Glutamatergic neuron (in vitro differentiated cells): ENCODE measurements around the gene SMCO4. TPM values are rescaled to one million over a fixed set of nuclear protein-coding genes. Genes with fewer than 3 reads are reported as not detected.

Source experiments
- DNase-seq: peaks from one replicate; pipeline ENCODE4 v3.0.0; 2022
- H3K27ac Mint-ChIP-seq: one replicate; pipeline ENCODE4 v1.8.0; 2020; ENCODE audit warnings: mild to moderate bottlenecking, mixed read lengths, inconsistent platforms; ENCODE audit not compliant: unreplicated experiment
- H3K27me3 Mint-ChIP-seq: one replicate; pipeline ENCODE4 v1.8.0; 2020; ENCODE audit warnings: mild to moderate bottlenecking, moderate library complexity, mixed read lengths, inconsistent platforms; ENCODE audit not compliant: unreplicated experiment
- H3K36me3 Mint-ChIP-seq: one replicate; pipeline ENCODE4 v1.8.0; 2020; ENCODE audit warnings: mild to moderate bottlenecking, mixed read lengths, inconsistent platforms; ENCODE audit not compliant: unreplicated experiment
- H3K4me1 Mint-ChIP-seq: one replicate; pipeline ENCODE4 v1.8.0; 2020; ENCODE audit warnings: mild to moderate bottlenecking, low read depth, mixed read lengths, inconsistent platforms; ENCODE audit not compliant: unreplicated experiment
- H3K4me3 Mint-ChIP-seq: one replicate; pipeline ENCODE4 v1.8.0; 2020; ENCODE audit warnings: mild to moderate bottlenecking, mixed read lengths, inconsistent platforms; ENCODE audit not compliant: unreplicated experiment
- H3K9me3 Mint-ChIP-seq: one replicate; pipeline ENCODE4 v1.8.0; 2020; ENCODE audit warnings: mild to moderate bottlenecking, moderate library complexity, mixed read lengths, inconsistent platforms; ENCODE audit not compliant: unreplicated experiment
- CTCF ChIP-seq: fragments of 200-600 bp; sonication (generic); IDR thresholded peaks from one replicate; pipeline ENCODE4 v1.5.0; 2021; ENCODE audit not compliant: partially characterized antibody, unreplicated experiment
- total RNA-seq: library from RNA; stranded (reverse); fragmentation: NEBNext Ultra II Directional; extraction: Animal tissue kit (Norgen Biotek cat#: 25700); gene quantifications from one replicate; pipeline ENCODE4 v1.2.1, GENCODE V29; 2021; ENCODE audit not compliant: unreplicated experiment

SMCO4 gene
- total RNA-seq, 1 donor from 2014 or later: 3.0 TPM

GRCh38 chr11:93530468-93530826 lies 12.7 kb downstream of the SMCO4 start:
- DNase-seq: no peak
- Mint-ChIP-seq H3K4me1 (peaks cover 54% of the 10 kb centered on the region), H3K9me3 (peaks cover 9% of the 10 kb centered on the region), H3K27ac (no peak overlapping the region), H3K36me3 (no peaks in the 10 kb centered on the region), H3K27me3 (peaks cover 5% of the 10 kb centered on the region), H3K4me3 (peak overlapping the region; percentile 10)
- TF ChIP-seq CTCF: no peak

GRCh38 chr11:93529707-93530467 lies 13.3 kb downstream of the SMCO4 start:
- Mint-ChIP-seq H3K4me3 (no peak overlapping the region), H3K27ac (peak overlapping the region; percentile 48), H3K27me3 (peaks cover 5% of the 10 kb centered on the region), H3K9me3 (peaks cover 6% of the 10 kb centered on the region), H3K4me1 (peaks cover 48% of the 10 kb centered on the region), H3K36me3 (no peaks in the 10 kb centered on the region)
- DNase-seq: no peak
- no peak for TF ChIP-seq CTCF

GRCh38 chr11:93528757-93529645 lies 14.2 kb downstream of the SMCO4 start:
- peaks cover 45% of the 10 kb centered on the region for H3K4me1 Mint-ChIP-seq
- H3K27ac Mint-ChIP-seq: peak overlapping the region; percentile 48
- H3K27me3 Mint-ChIP-seq: peaks cover 5% of the 10 kb centered on the region
- H3K36me3 Mint-ChIP-seq: no peaks in the 10 kb centered on the region
- TF ChIP-seq CTCF: no peak
- no peak overlapping the region for H3K4me3 Mint-ChIP-seq
- peaks cover 6% of the 10 kb centered on the region for H3K9me3 Mint-ChIP-seq
- DNase-seq: peak; percentile 22

- Mint-ChIP-seq H3K27ac (no peak overlapping the region), H3K27me3 (peaks cover 5% of the 10 kb centered on the region)
- no peak for TF ChIP-seq CTCF
Measured at GRCh38 chr11:93528252-93528651, 14.9 kb downstream of the SMCO4 start.

More at GRCh38 chr11:93528252-93528651, 14.9 kb downstream of the SMCO4 start:
- Mint-ChIP-seq H3K4me3 (no peak overlapping the region), H3K36me3 (no peaks in the 10 kb centered on the region), H3K9me3 (peaks cover 6% of the 10 kb centered on the region), H3K4me1 (peaks cover 43% of the 10 kb centered on the region)
- no peak for DNase-seq
